Activated CD8-positive, alpha-beta T cell treated with anti-CD3 and anti-CD28 coated beads, Interleukin-2, amount 10 ng/mL, durations not matched to agents 7 days and 5 days (primary cell): ENCODE data around the gene CNTN1. TPM values are rescaled to one million over a fixed set of nuclear protein-coding genes. Genes with fewer than 3 reads are reported as not detected.

Source experiments
- ATAC-seq: fragments of 150-1000 bp; cut with Tn5 transposase; one replicate; pipeline ENCODE4 v1.10.0; 2021; ENCODE audit warnings: moderate library complexity
- CTCF ChIA-PET: fragments of 350-600 bp; sonication (Branson Sonifier 250); formaldehyde crosslinking; loops from one replicate; lab custom pipeline; 2021; ENCODE audit warnings: antibody characterized with exemption; lab: Charles Lee
- POLR2A ChIA-PET: fragments of 350-600 bp; sonication (Branson Sonifier 250); formaldehyde crosslinking; loops from one replicate; lab custom pipeline; 2021; ENCODE audit warnings: antibody characterized with exemption; lab: Charles Lee
- DNase-seq: peaks from one replicate; pipeline ENCODE4 v3.0.0-alpha.2; 2020
- H3K27ac Mint-ChIP-seq: one replicate; pipeline ENCODE4 v1.8.0; 2021; ENCODE audit warnings: mild to moderate bottlenecking, mixed read lengths
- H3K27me3 Mint-ChIP-seq: one replicate; pipeline ENCODE4 v1.8.0; 2021; ENCODE audit warnings: low read depth, mixed read lengths
- H3K36me3 Mint-ChIP-seq: one replicate; pipeline ENCODE4 v1.8.0; 2021; ENCODE audit warnings: low read depth, mixed read lengths
- H3K4me1 Mint-ChIP-seq: one replicate; pipeline ENCODE4 v1.8.0; 2021; ENCODE audit warnings: low read depth, mixed read lengths
- H3K4me3 Mint-ChIP-seq: one replicate; pipeline ENCODE4 v1.8.0; 2021; ENCODE audit warnings: mild to moderate bottlenecking, mixed read lengths
- H3K9me3 Mint-ChIP-seq: one replicate; pipeline ENCODE4 v1.8.0; 2022; ENCODE audit warnings: mixed read lengths; ENCODE audit not compliant: insufficient read depth
- total RNA-seq, 2 experiments: library from RNA; stranded (reverse); gene quantifications; one replicate each; pipeline ENCODE4 v1.2.3, GENCODE V29; 2021

Gene CNTN1
- total RNA-seq, 2 experiments from 2014 or later, result not detected

DNA sequence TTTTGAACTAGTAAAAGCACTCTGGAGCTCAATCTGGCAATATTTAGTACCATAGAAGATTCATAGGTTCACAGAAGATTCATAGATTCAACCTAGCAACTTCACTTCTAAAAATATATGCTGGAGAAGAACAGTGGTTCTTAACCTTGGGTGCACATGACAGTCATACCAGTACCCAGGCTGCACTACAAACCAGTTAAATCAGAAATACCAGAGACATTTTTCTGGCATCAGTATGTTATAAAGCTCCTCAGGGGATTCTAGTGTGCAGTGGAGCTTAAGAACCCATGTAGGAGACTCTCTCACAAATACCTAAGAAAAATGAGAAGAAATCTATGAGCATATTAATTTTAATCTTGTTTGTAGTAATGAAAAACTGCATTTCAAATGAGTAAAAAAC is 46.6 kb downstream of the CNTN1 start:
- no peaks in the 10 kb centered on the region for H3K27me3 Mint-ChIP-seq
- no peak overlapping the region for H3K4me3 Mint-ChIP-seq
- ATAC-seq (no peak), DNase-seq (no peak)
- no peaks in the 10 kb centered on the region for H3K4me1 Mint-ChIP-seq
- no peaks in the 10 kb centered on the region for H3K36me3 Mint-ChIP-seq
- POLR2A ChIA-PET, result no interaction called here
- H3K27ac Mint-ChIP-seq, result no peak overlapping the region
- peaks cover 4% of the 10 kb centered on the region for H3K9me3 Mint-ChIP-seq
- CTCF ChIA-PET, result no interaction called here

DNA sequence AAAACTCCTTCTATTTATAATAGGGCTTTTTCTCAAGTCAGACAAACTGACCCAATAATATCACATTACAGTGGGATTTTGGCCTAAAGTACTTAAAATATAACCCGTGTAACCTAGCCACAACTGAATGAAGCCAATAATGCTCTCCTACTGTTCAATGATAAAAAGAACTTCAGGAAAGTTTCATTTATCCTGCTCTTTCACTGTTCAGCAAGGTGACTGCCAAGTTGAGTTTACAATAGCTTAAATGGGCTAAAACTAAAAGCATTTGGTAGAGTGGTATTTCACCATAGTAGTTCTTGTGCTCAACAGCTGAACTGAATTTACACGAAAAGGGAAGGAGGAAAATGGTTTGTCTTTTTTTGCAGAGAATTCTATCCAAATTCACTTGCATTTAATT is 49.8 kb downstream of the CNTN1 start:
- Mint-ChIP-seq H3K4me1 (no peaks in the 10 kb centered on the region), H3K36me3 (no peaks in the 10 kb centered on the region), H3K27me3 (no peaks in the 10 kb centered on the region), H3K4me3 (no peak overlapping the region), H3K27ac (no peak overlapping the region), H3K9me3 (peaks cover 4% of the 10 kb centered on the region)
- no peak for DNase-seq
- POLR2A ChIA-PET, result no interaction called here
- no peak for ATAC-seq
- CTCF ChIA-PET, result no interaction called here

DNA sequence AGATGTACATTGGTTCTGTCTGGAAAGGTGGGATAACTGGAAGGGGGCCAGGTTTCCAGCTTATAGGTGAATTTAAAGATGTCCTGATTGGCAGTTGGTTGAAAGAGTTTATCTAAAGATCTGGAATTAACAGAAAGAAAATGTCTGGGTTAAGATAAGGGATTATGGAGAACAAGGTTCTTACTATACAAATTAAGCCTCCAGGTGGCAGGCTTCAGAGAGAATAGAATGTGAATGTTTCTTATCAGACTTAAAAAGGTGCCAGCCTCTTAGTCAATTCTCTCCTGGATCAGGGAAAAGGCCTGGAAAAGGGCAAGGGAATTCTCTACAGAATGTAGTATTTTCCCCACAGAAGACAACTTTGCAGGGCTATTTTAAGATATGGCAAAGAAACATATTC is 53.1 kb downstream of the CNTN1 start:
- no peak overlapping the region for H3K4me3 Mint-ChIP-seq
- ATAC-seq (no peak), DNase-seq (no peak)
- ChIA-PET POLR2A (no interaction called here), CTCF (no interaction called here)
- H3K27me3 Mint-ChIP-seq, result no peaks in the 10 kb centered on the region
- H3K27ac Mint-ChIP-seq, result no peak overlapping the region
- no peaks in the 10 kb centered on the region for H3K36me3 Mint-ChIP-seq
- peaks cover 4% of the 10 kb centered on the region for H3K9me3 Mint-ChIP-seq
- H3K4me1 Mint-ChIP-seq, result no peaks in the 10 kb centered on the region

DNA sequence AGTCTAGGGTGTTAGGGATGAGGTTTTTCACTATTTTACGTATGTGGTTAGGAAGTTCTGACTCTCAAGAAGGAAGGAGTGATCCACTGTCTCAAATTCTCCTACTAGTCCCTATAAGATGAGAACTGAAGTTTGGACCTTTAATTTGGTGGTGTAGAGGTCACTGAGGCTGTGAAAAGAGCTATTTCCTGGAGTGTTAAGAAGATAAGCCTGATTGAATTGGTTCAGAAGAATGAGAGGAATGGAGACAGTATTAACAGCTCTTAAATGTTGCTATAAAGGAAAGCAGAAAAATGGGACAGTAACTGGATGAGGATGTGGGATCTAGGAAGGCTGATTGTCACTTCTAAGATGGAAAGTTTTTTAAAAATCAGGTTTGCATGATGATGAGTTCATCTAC is 57.6 kb downstream of the CNTN1 start:
- H3K4me3 Mint-ChIP-seq, result no peak overlapping the region
- POLR2A ChIA-PET, result no interaction called here

DNA sequence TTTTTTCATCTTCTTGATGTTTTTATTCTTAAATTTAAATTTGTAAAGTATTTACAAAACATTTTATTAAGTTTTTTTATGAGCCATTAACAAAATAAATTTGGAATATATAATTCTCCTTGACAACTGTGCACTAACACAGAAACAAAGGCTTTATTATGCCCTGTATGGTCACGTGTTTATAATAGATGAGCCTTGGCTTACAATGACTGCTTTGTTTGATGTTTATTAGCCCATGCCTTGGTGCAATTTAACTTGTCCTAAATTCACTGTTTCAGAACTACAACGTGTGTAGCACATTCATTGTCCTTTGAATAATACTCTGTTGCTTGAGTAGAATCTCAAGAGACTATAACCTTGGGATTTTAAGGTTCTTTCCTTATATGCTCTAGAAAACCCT is 59.8 kb downstream of the CNTN1 start:
- Mint-ChIP-seq H3K4me1 (no peaks in the 10 kb centered on the region), H3K27me3 (no peaks in the 10 kb centered on the region), H3K36me3 (no peaks in the 10 kb centered on the region), H3K4me3 (no peak overlapping the region), H3K9me3 (no peaks in the 10 kb centered on the region), H3K27ac (no peak overlapping the region)
- no peak for DNase-seq
- ChIA-PET CTCF (no interaction called here), POLR2A (no interaction called here)
- ATAC-seq, result no peak

More for the DNA sequence above, 57.6 kb downstream of the CNTN1 start:
- Mint-ChIP-seq H3K27ac (no peak overlapping the region), H3K9me3 (no peaks in the 10 kb centered on the region), H3K36me3 (no peaks in the 10 kb centered on the region), H3K4me1 (no peaks in the 10 kb centered on the region), H3K27me3 (no peaks in the 10 kb centered on the region)
- DNase-seq (no peak), ATAC-seq (no peak)
- CTCF ChIA-PET, result no interaction called here

DNA sequence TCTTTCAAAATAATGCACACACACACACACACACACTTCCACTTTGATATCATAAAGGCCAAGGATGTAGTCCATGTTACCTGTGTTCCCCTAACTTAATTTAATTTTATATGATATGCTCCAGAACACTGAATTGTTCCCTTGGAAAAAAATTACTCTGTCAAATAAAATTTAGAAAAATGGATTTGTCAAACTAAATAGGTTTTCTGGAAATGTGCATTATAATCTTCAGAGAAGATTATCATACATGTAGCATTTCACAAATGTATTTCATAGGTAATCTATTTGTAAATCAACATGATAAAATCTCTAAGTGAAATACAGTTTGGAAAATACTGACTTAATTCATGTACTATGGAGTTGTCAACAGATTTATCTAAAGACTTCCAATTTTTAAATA is 68.6 kb downstream of the CNTN1 start:
- no peaks in the 10 kb centered on the region for H3K9me3 Mint-ChIP-seq
- ATAC-seq, result no peak
- H3K4me3 Mint-ChIP-seq, result no peak overlapping the region
- CTCF ChIA-PET, result no interaction called here
- H3K27me3 Mint-ChIP-seq, result no peaks in the 10 kb centered on the region
- no peaks in the 10 kb centered on the region for H3K4me1 Mint-ChIP-seq
- H3K36me3 Mint-ChIP-seq, result no peaks in the 10 kb centered on the region
- DNase-seq, result no peak
- POLR2A ChIA-PET, result no interaction called here
- H3K27ac Mint-ChIP-seq, result no peak overlapping the region

DNA sequence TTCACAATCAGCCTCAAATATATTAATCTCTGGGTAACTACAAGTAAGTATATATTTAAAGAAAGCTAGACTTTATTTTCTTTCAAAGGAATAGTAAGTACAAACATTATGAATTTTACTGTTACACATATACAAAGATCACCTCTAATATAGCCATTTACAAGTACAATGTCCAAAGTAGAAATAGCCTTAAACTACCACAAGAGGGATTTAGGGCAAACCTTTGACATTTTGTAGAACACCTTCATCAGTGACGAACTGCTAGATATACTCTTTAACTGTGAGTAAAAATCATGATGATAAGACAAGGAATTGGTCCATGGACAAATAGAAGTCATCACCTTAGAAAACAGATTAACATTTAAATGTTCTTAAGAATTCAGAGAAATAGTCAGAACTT is 69.8 kb downstream of the CNTN1 start:
- ATAC-seq (no peak), DNase-seq (no peak)
- H3K27me3 Mint-ChIP-seq, result no peaks in the 10 kb centered on the region
- H3K36me3 Mint-ChIP-seq, result no peaks in the 10 kb centered on the region
- ChIA-PET POLR2A (no interaction called here), CTCF (no interaction called here)
- no peak overlapping the region for H3K27ac Mint-ChIP-seq
- peaks cover 4% of the 10 kb centered on the region for H3K9me3 Mint-ChIP-seq
- no peak overlapping the region for H3K4me3 Mint-ChIP-seq
- no peaks in the 10 kb centered on the region for H3K4me1 Mint-ChIP-seq

DNA sequence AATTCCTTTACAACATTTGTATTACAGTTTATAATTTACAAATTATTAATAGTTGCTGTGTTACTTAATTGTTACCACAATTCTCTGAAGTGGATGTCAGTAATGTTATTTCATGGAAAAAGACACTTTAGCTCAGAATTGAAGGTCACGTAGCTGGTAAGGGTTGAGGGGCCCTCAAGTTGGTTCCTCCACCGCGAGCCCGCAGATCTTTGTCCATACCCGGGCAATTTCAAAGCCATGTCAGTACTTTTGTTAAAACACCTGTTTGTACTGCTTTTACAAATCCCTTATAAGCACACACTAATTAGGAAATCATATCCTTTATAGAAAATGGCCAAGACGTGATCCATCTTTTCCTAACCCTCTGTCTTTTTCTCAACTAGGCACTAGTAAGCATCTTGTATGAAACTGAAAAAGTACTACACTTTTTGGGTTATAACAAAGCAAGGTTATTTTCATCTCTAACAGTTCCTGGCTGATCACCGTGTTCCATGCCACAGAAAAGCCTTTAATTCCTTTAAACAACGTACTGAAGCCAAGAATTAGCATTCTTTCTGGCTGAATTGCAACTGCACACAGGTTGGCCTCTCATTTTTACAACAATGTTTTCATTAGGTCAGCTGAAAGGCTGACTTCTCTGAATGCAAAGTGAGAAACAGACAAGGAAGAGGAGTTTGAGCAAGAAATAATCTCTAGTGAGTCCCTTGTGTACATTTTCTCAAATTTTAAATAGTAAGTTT is 76.1 kb downstream of the CNTN1 start:
- no peak overlapping the region for H3K4me3 Mint-ChIP-seq
- POLR2A ChIA-PET, result no interaction called here
- H3K4me1 Mint-ChIP-seq, result no peaks in the 10 kb centered on the region
- DNase-seq (no peak), ATAC-seq (no peak)
- no peak overlapping the region for H3K27ac Mint-ChIP-seq
- H3K9me3 Mint-ChIP-seq, result peaks cover 4% of the 10 kb centered on the region
- H3K36me3 Mint-ChIP-seq, result no peaks in the 10 kb centered on the region
- H3K27me3 Mint-ChIP-seq, result no peaks in the 10 kb centered on the region
- CTCF ChIA-PET, result no interaction called here

DNA sequence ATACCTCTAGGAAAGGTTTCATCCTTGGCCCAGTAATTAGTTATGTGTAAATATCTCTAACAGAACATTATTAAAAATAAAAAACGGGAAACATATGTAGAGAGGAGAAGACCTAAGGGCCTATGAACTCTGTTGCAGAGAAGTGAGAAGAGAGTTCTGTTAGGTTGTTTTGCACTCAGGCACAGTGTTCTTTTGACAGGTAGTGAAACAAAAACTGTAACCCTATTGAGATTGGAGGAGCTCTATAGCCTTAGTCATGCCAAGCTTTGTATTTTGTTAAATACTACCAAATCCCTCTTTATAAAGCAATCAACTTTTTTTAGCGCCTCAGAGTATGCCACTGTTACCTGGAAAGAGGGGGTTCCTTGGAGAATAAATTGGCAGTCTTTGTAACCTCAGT is 77.6 kb downstream of the CNTN1 start:
- ChIA-PET CTCF (no interaction called here), POLR2A (no interaction called here)
- DNase-seq (no peak), ATAC-seq (no peak)
- Mint-ChIP-seq H3K4me3 (no peak overlapping the region), H3K4me1 (no peaks in the 10 kb centered on the region), H3K36me3 (no peaks in the 10 kb centered on the region), H3K27me3 (no peaks in the 10 kb centered on the region), H3K9me3 (peaks cover 4% of the 10 kb centered on the region), H3K27ac (no peak overlapping the region)

DNA sequence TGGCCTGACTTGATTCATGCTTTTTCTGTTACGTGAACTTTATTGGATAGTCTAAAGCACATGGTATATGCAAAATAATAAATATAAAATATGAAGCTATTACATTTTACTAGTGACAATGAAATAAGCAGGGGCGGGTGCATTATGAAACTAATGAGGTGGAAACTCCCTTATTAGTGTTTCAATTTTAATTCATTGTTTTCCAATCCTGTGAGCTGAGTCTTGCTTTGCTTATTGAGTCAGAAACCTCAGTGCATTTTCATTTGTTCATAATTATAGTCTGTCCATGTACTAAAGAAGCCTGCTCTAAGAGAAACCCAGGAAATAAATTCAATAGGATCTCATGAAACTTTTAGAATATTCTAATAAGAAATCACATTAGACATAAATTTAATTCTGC is 78.5 kb downstream of the CNTN1 start:
- Mint-ChIP-seq H3K36me3 (no peaks in the 10 kb centered on the region), H3K4me1 (no peaks in the 10 kb centered on the region), H3K9me3 (peaks cover 4% of the 10 kb centered on the region), H3K4me3 (no peak overlapping the region), H3K27me3 (no peaks in the 10 kb centered on the region), H3K27ac (no peak overlapping the region)
- POLR2A ChIA-PET, result no interaction called here
- DNase-seq, result no peak
- CTCF ChIA-PET, result no interaction called here
- no peak for ATAC-seq

DNA sequence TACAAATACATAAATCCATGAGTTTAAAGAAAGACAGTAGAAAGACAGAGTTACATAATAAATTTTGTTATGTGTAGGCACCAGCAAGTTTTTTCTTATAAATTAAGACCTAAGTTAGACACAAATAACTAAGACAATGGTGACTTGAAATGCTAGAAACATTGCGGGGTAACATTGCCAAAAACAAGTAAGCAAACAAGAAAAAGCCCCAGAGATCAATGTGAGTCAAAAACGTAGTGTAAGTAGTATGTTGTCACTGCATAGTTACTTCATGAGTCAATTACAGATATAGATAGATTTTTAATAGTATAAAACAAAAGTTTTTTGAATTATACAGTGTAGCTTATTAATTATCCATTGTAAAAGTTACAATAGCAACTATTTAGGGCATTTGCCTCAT is 83.4 kb downstream of the CNTN1 start:
- CTCF ChIA-PET, result no interaction called here
- Mint-ChIP-seq H3K27me3 (no peaks in the 10 kb centered on the region), H3K4me3 (no peak overlapping the region), H3K9me3 (peaks cover 4% of the 10 kb centered on the region), H3K27ac (no peak overlapping the region), H3K4me1 (no peaks in the 10 kb centered on the region), H3K36me3 (no peaks in the 10 kb centered on the region)
- DNase-seq, result no peak
- POLR2A ChIA-PET, result no interaction called here
- no peak for ATAC-seq

DNA sequence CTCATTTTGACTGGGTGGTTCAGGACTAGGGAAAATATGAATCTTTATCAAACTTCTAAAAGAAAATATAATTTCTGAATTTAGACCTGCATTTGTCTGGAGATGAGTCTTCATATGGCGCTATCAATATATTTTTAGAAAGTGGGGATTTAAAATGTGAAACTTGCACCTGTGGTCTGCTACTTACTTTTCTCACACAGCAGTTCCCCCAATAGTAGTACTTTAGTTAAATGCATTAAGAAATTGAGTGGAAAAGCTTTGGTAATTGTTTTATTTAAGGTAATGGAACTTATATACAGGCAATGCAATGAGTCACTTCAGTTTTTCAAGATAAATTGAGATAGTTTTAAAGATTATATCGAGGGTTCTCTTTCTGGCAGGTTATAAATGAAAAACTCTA is 91.9 kb downstream of the CNTN1 start:
- H3K9me3 Mint-ChIP-seq, result peaks cover 4% of the 10 kb centered on the region
- H3K4me1 Mint-ChIP-seq, result no peaks in the 10 kb centered on the region
- H3K36me3 Mint-ChIP-seq, result no peaks in the 10 kb centered on the region
- no peak overlapping the region for H3K27ac Mint-ChIP-seq
- ChIA-PET POLR2A (no interaction called here), CTCF (no interaction called here)
- H3K27me3 Mint-ChIP-seq, result no peaks in the 10 kb centered on the region
- ATAC-seq (no peak), DNase-seq (no peak)
- no peak overlapping the region for H3K4me3 Mint-ChIP-seq

DNA sequence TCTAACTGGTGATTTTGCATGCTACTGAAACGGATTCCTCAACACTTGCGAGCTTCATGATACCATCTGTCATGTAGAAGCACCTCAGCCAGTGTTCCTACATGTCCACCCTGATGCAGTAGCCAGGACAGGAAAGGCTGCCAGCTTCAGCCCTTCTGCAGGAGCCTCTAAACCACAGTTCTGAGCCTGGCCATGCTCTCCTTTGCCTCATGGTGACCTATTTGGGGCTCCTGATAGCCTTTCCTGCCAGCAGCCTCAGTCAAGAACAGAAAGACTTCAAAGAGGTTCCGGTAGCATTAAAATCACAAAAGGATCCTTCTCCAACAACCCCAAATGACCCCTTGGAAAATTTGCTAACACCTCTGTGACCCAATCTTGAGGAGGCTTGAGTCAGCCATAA is 96.0 kb downstream of the CNTN1 start:
- Mint-ChIP-seq H3K4me1 (no peaks in the 10 kb centered on the region), H3K36me3 (no peaks in the 10 kb centered on the region), H3K27ac (no peak overlapping the region), H3K27me3 (no peaks in the 10 kb centered on the region), H3K9me3 (no peaks in the 10 kb centered on the region), H3K4me3 (no peak overlapping the region)
- no peak for ATAC-seq
- no peak for DNase-seq
- ChIA-PET POLR2A (no interaction called here), CTCF (no interaction called here)
